ENCODE data around the gene CREB3L2. TPM values are rescaled to one million over a fixed set of nuclear protein-coding genes. Genes with fewer than 3 reads are reported as not detected.

Gene CREB3L2
- total and polyA plus RNA-seq, 4 experiments from 2014 or later = 6.8 to 41.3 (median 28.3) TPM

DNA sequence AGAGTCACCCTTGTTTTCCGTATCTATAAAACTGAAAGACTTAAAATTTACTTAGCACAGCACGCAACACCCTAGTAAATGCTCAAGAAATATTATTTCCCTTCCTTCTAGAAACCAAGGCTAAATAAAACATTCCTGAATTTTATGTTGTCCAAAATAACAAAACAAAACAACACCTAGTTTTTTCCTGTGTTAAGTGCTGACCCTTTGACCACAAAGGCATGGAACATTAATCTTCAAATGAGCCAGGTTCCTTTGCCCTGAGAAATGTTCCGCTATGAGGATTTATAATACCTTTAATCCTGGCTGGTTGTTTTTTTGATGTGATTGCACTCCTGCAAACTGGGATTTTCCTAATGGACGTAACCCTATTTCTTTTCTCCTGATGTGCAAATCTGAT is 126.1 kb downstream of the CREB3L2 start:
- no peak for DNase-seq
- Histone ChIP-seq H3K36me3 (ENCODE audit: insufficient read depth, low read length) (peaks cover 24% of the 10 kb centered on the region), H3K4me1 (ENCODE audit: insufficient read depth, low read length) (no peaks in the 10 kb centered on the region), H3K27me3 (ENCODE audit: insufficient read depth, low read length) (no peaks in the 10 kb centered on the region), H3K4me3 (ENCODE audit: low read length in 2 of 2) (no peak overlapping the region), H3K9me3 (ENCODE audit: control insufficient read depth in 1 of 2, low read length in 2 of 2) (no peaks in the 10 kb centered on the region), H3K27ac (ENCODE audit: low read depth, low read length) (no peak overlapping the region)
- no peaks in the 10 kb centered on the region for H3K9me3 Mint-ChIP-seq
- POLR2A ChIA-PET (ENCODE audit: partially characterized antibody) = no interaction called here
- intact Hi-C loops (cut with micrococcal nuclease) = no loop called here
- no peak overlapping the region for H3K27ac Mint-ChIP-seq
- no peak overlapping the region for H3K4me3 Mint-ChIP-seq
- no peaks in the 10 kb centered on the region for H3K27me3 Mint-ChIP-seq
- no peaks in the 10 kb centered on the region for H3K4me1 Mint-ChIP-seq
- CTCF ChIA-PET (ENCODE audit: partially characterized antibody) = interaction anchor here (1.4 kb wide), 1 partner anchor 28 kb away, joined by 3 read pairs; no protein-coding TSS in a partner anchor
- H3K36me3 Mint-ChIP-seq = peaks cover 73 to 83% of the 10 kb centered on the region in 2 donors

GRCh38 chr7:137873979-137874777 is 127.7 kb downstream of the CREB3L2 start:
- Mint-ChIP-seq H3K27me3 (no peaks in the 10 kb centered on the region), H3K36me3 (peaks cover 64 to 71% of the 10 kb centered on the region in 2 donors), H3K27ac (no peak overlapping the region), H3K4me1 (no peaks in the 10 kb centered on the region), H3K9me3 (no peaks in the 10 kb centered on the region), H3K4me3 (no peak overlapping the region)
- DNase-seq = no peak
- Histone ChIP-seq H3K27ac (ENCODE audit: low read depth, low read length) (no peak overlapping the region), H3K4me1 (ENCODE audit: insufficient read depth, low read length) (no peaks in the 10 kb centered on the region), H3K36me3 (ENCODE audit: insufficient read depth, low read length) (peaks cover 14% of the 10 kb centered on the region), H3K4me3 (ENCODE audit: low read length in 2 of 2) (no peak overlapping the region), H3K27me3 (ENCODE audit: insufficient read depth, low read length) (no peaks in the 10 kb centered on the region), H3K9me3 (ENCODE audit: control insufficient read depth in 1 of 2, low read length in 2 of 2) (no peaks in the 10 kb centered on the region)
- intact Hi-C loops (cut with micrococcal nuclease) = no loop called here
- ChIA-PET POLR2A (ENCODE audit: partially characterized antibody) (no interaction called here), CTCF (ENCODE audit: partially characterized antibody) (interaction anchor here (0.7 to 1.4 kb wide), 2 partner anchors 29 to 30 kb away, joined by 3 read pairs; no protein-coding TSS in a partner anchor)

DNA sequence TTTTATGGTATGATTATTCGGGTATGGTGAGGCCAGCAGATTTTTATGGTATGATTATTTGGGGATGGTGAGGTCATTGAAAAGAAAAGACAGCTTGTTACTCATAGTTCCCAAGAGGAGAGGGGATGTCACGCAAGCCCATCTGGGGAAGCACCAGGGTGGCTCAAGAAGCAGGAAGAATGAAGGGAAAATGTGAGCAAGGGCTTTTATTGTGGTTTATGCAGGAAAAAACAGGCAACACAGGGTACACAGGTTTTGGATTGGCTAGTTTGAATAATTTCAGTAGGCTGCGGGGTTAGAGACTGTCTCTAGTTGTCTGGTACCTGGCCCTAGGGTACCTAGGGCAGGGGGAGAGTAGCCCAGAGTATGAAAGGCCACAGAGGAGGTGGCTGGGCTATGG is 128.4 kb downstream of the CREB3L2 start:
- no peak for DNase-seq
- Mint-ChIP-seq H3K36me3 (peaks cover 61 to 65% of the 10 kb centered on the region in 2 donors), H3K9me3 (no peaks in the 10 kb centered on the region), H3K4me1 (no peaks in the 10 kb centered on the region), H3K4me3 (no peak overlapping the region), H3K27me3 (no peaks in the 10 kb centered on the region), H3K27ac (peak overlapping the region in 3 of 7 donors; percentile 2 to 25 (median 25))
- ChIA-PET CTCF (ENCODE audit: partially characterized antibody) (no interaction called here), POLR2A (ENCODE audit: partially characterized antibody) (no interaction called here)
- Histone ChIP-seq H3K27me3 (ENCODE audit: insufficient read depth, low read length) (no peaks in the 10 kb centered on the region), H3K27ac (ENCODE audit: low read depth, low read length) (no peak overlapping the region), H3K4me3 (ENCODE audit: low read length in 2 of 2) (no peak overlapping the region), H3K36me3 (ENCODE audit: insufficient read depth, low read length) (peaks cover 14% of the 10 kb centered on the region), H3K4me1 (ENCODE audit: insufficient read depth, low read length) (no peaks in the 10 kb centered on the region), H3K9me3 (ENCODE audit: control insufficient read depth in 1 of 2, low read length in 2 of 2) (no peaks in the 10 kb centered on the region)
- intact Hi-C loops (cut with micrococcal nuclease) = no loop called here

DNA sequence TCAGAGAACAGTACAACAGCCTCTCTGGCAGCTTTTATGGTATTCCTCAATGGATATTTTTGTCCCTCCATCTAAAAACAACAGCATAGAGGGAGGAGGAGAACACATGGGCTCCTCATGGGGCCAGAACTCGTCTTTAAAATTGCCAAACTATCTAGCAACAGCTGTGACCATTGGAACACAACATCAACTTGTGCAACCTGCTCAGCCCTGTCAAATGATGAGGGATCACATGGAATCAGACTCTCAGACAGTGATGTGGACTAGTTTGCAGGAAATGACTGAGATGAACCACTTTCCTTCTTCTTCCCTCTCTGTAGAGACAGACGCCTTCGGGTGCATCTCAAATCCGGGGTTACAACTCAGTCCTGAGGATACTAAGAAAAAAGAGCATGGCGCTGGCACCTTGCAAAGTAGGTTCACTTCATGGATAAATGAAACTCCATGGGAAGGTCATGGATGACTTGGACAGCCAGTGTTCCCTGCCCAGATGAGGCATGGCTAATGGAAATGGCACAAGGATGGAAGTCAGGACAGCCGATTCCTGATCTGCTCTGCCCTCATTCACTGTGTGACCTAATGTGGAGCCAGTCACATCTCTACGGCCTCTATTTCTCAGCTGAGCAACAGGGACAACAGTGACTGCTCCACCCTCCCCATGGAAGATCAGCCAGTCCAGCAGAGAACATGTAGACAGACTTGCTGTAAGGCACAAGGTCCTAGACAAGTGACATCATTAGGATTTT is 130.5 kb downstream of the CREB3L2 start:
- intact Hi-C loops (cut with micrococcal nuclease) = no loop called here
- Mint-ChIP-seq H3K9me3 (peaks cover 0 to 5% (median 3%) of the 10 kb centered on the region in 8 donors), H3K4me1 (no peaks in the 10 kb centered on the region), H3K27ac (peak overlapping the region in 1 of 7 donors; percentile 48), H3K4me3 (no peak overlapping the region), H3K27me3 (no peaks in the 10 kb centered on the region), H3K36me3 (peaks cover 62 to 65% of the 10 kb centered on the region in 2 donors)
- Histone ChIP-seq H3K9me3 (ENCODE audit: control insufficient read depth in 1 of 2, low read length in 2 of 2) (no peaks in the 10 kb centered on the region), H3K4me1 (ENCODE audit: insufficient read depth, low read length) (no peaks in the 10 kb centered on the region), H3K36me3 (ENCODE audit: insufficient read depth, low read length) (peaks cover 2% of the 10 kb centered on the region), H3K27me3 (ENCODE audit: insufficient read depth, low read length) (no peaks in the 10 kb centered on the region), H3K27ac (ENCODE audit: low read depth, low read length) (no peak overlapping the region), H3K4me3 (ENCODE audit: low read length in 2 of 2) (no peak overlapping the region)
- ChIA-PET CTCF (ENCODE audit: partially characterized antibody) (no interaction called here), POLR2A (ENCODE audit: partially characterized antibody) (no interaction called here)
- no peak for DNase-seq

- ChIA-PET POLR2A (ENCODE audit: partially characterized antibody) (no interaction called here), CTCF (ENCODE audit: partially characterized antibody) (no interaction called here)
- Mint-ChIP-seq H3K4me1 (no peaks in the 10 kb centered on the region), H3K4me3 (no peak overlapping the region), H3K9me3 (peaks cover 0 to 9% (median 6%) of the 10 kb centered on the region in 8 donors), H3K27ac (no peak overlapping the region), H3K36me3 (peaks cover 66% of the 10 kb centered on the region in 2 donors), H3K27me3 (no peaks in the 10 kb centered on the region)
- no peaks in the 10 kb centered on the region for H3K36me3 ChIP-seq (ENCODE audit: insufficient read depth, low read length)
- no peaks in the 10 kb centered on the region for H3K9me3 ChIP-seq (ENCODE audit: control insufficient read depth in 1 of 2, low read length in 2 of 2)
- intact Hi-C loops (cut with micrococcal nuclease) = no loop called here
- no peaks in the 10 kb centered on the region for H3K27me3 ChIP-seq (ENCODE audit: insufficient read depth, low read length)
- H3K4me1 ChIP-seq (ENCODE audit: insufficient read depth, low read length) = no peaks in the 10 kb centered on the region
- DNase-seq = no peak
- H3K4me3 ChIP-seq (ENCODE audit: low read length in 2 of 2) = no peak overlapping the region
- H3K27ac ChIP-seq (ENCODE audit: low read depth, low read length) = no peak overlapping the region
Measured at GRCh38 chr7:137870684-137871083, 131.2 kb downstream of the CREB3L2 start.

- DNase-seq = no peak
- ChIA-PET CTCF (ENCODE audit: partially characterized antibody) (no interaction called here), POLR2A (ENCODE audit: partially characterized antibody) (no interaction called here)
- no peaks in the 10 kb centered on the region for H3K9me3 ChIP-seq (ENCODE audit: control insufficient read depth in 1 of 2, low read length in 2 of 2)
- no peak overlapping the region for H3K27ac ChIP-seq (ENCODE audit: low read depth, low read length)
- no peak overlapping the region for H3K4me3 ChIP-seq (ENCODE audit: low read length in 2 of 2)
- Mint-ChIP-seq H3K9me3 (peaks cover 0 to 13% (median 9%) of the 10 kb centered on the region in 8 donors), H3K36me3 (peaks cover 66 to 68% of the 10 kb centered on the region in 2 donors), H3K27ac (no peak overlapping the region), H3K4me1 (no peaks in the 10 kb centered on the region), H3K27me3 (no peaks in the 10 kb centered on the region), H3K4me3 (no peak overlapping the region)
- no peaks in the 10 kb centered on the region for H3K27me3 ChIP-seq (ENCODE audit: insufficient read depth, low read length)
- intact Hi-C loops (cut with micrococcal nuclease) = no loop called here
- no peaks in the 10 kb centered on the region for H3K4me1 ChIP-seq (ENCODE audit: insufficient read depth, low read length)
- H3K36me3 ChIP-seq (ENCODE audit: insufficient read depth, low read length) = no peaks in the 10 kb centered on the region
Measured at GRCh38 chr7:137870078-137870477, 131.8 kb downstream of the CREB3L2 start.

DNA sequence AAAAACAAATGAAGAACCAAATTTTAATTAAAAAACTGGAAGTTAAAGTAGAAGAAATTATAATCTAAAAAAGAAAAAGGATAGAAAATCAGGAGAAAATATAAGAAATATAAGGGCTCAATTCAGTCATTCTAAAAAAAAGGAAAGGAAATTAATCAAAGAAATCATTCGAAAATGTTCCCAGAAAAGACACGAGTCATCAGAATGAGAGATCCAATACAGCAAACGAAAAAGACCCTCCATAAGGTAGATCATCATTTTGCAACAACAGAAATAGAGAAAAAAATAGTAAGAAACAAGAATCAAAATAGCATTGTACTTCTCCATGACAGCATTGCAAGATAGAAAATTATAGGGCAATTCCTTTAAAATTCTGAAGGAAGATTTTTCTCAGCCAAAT is 132.6 kb downstream of the CREB3L2 start:
- H3K9me3 Mint-ChIP-seq = peaks cover 0 to 13% (median 9%) of the 10 kb centered on the region in 8 donors
- no peak for DNase-seq
- POLR2A ChIA-PET (ENCODE audit: partially characterized antibody) = no interaction called here
- no peak overlapping the region for H3K27ac Mint-ChIP-seq
- no peaks in the 10 kb centered on the region for H3K4me1 ChIP-seq (ENCODE audit: insufficient read depth, low read length)
- CTCF ChIA-PET (ENCODE audit: partially characterized antibody) = no interaction called here
- no peaks in the 10 kb centered on the region for H3K36me3 ChIP-seq (ENCODE audit: insufficient read depth, low read length)
- peaks cover 63 to 66% of the 10 kb centered on the region in 2 donors for H3K36me3 Mint-ChIP-seq
- H3K4me3 Mint-ChIP-seq = peak overlapping the region in 1 of 8 donors; percentile 45
- H3K27me3 ChIP-seq (ENCODE audit: insufficient read depth, low read length) = no peaks in the 10 kb centered on the region
- no peak overlapping the region for H3K4me3 ChIP-seq (ENCODE audit: low read length in 2 of 2)
- H3K27me3 Mint-ChIP-seq = no peaks in the 10 kb centered on the region
- no peaks in the 10 kb centered on the region for H3K9me3 ChIP-seq (ENCODE audit: control insufficient read depth in 1 of 2, low read length in 2 of 2)
- H3K4me1 Mint-ChIP-seq = no peaks in the 10 kb centered on the region
- intact Hi-C loops (cut with micrococcal nuclease) = no loop called here
- H3K27ac ChIP-seq (ENCODE audit: low read depth, low read length) = no peak overlapping the region
